ENCODE measurements around the gene EIF4G1. TPM values are rescaled to one million over a fixed set of nuclear protein-coding genes. Genes with fewer than 3 reads are reported as not detected.
A peak's percentile ranks its signal among the peaks of the same experiment; 100 is the strongest.
"Not testable (repeated sequence)": the region's sequence is repeated elsewhere in the genome, so short reads cannot be mapped to it uniquely, and the experiment has no call there.

The EIF4G1 gene
- total RNA-seq, 1 donor from 2014 or later, result 212 TPM

- DNase-seq (ENCODE audit: low read depth in 2 of 2), result peak in 1 of 2 donors; percentile 79
Measured at GRCh38 chr3:184334470-184335158, 20.2 kb downstream of the EIF4G1 start.

DNA sequence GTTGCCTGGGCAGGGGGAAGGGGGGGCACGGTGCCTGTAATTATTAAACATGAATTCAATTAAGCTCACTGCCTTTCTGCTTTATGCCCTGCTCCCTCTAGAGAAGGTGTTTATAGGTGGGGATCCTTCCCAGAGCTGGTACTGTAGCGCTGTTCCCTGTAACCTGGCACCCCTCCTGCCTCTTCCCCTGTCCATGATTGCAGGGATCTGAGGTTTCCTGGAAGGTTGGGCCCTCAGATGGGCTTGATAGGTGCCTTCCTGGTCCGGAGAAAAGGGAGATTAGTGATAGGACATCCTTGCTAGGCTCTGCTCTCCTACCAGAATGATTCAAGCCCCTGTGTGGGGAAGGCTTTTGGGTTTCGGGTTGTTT, 20.9 kb downstream of the EIF4G1 start:
- DNase-seq (ENCODE audit: low read depth in 2 of 2), result no peak

GRCh38 chr3:184335661-184336546, 21.5 kb downstream of the EIF4G1 start:
- peak; percentile 48 to 80 for DNase-seq (ENCODE audit: low read depth in 2 of 2)

- peak in 1 of 2 donors; percentile 67 for DNase-seq (ENCODE audit: low read depth in 2 of 2)
Measured at GRCh38 chr3:184336547-184337398, 22.4 kb downstream of the EIF4G1 start.

- peak in 1 of 2 donors; percentile 21 for DNase-seq (ENCODE audit: low read depth in 2 of 2)
Measured at GRCh38 chr3:184337399-184337714, 23.0 kb downstream of the EIF4G1 start, which contains the start of gene FAM131A. Gene FAM131A (plus strand): TSS chr3:184337600. CDS start chr3:184337631, 31 bp downstream.

DNA sequence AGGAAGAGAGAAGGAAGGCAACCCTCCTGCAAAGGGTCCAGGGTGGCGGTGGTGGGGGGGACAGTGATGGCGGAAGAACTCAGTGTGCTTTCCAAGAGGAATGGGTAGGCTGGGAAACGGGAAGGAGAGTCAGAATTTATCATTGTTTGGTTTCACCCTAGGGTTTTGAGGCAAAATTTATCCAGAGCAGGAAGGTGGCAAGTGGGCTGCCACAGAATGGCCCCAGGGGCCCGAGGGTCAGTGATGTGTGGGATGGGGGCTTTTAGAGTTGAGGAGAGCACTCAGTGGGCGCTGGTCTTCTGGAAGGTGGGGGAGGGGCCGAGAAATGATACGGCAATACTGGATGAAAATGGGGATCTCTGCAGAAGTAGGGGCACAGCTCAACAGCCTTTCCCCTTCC, 23.6 kb downstream of the EIF4G1 start:
- DNase-seq (ENCODE audit: low read depth in 2 of 2), result no peak

DNA sequence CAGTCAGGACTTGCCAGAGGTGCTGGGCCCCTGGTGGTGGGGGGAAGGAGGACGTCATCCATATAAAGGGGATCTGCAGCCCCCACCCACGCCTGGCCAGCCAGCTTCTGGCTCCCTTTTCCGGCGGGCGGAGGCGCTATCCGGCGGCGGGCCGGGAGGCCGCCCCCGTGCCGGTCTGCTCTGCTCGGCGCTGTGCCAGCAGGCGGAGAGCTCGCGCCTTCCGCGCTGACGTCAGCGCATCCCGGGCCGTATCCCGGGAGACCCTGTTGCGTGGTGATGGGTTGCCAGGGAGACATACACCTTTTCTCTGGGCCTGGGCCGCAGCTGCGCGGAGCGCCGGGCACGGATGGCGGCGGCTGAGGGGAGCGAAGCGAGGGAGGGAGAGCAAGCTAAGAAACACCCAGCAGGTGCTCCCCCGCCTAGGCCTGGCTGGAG, 24.1 kb downstream of the EIF4G1 start:
- peak in 1 of 2 donors; percentile 86 for DNase-seq (ENCODE audit: low read depth in 2 of 2)

DNA sequence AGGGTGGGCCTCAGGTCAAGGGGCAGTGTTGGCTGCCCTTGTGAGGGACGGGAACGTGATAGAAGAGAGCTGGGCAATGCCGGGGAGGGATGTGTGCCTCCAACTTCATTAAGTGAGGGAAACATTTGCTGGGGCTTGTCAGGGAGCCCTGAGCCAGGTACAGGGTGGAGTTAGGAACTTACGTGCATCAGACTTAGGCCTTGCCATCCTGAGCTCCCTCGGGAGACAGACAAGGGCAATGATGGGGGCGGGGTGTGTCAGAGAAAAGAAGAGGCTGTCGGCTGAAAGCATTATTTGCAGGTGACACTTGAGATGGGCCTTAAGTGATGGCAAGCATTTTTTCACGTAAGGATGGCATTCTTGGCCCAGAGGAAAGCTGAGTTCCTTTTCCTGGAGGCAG, 24.6 kb downstream of the EIF4G1 start:
- no peak for DNase-seq (ENCODE audit: low read depth in 2 of 2)

DNA sequence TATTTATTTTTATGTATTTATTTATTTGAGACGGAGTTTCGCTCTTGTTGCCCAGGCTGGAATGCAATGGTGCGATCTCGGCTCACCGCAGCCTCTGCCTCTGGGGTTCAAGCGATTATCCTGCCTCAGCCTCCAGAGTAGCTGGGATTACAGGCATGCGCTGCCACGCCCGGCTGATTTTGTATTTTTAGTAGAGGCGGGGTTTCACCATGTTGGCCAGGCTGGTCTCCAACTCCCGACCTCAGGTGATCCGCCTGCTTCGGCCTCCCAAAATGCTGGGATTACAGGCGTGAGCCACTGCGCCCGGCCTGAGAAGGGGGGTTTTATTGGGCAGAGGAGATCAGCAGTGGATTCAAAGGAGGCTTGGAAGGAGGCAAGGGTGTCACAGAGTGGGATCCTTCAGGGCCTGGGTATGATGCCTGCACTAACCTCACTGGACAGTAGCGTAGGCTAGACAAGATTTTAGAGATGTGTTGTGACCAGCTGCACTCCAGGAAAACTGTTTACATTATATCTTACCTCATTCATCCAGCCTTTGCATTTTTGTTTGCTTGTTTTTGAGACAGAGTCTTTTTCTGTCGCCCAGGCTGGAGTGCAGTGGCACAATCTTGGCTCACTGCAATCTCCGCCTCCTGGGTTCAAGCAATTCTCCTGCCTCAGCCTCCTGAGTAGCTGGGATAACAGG, 25.2 kb downstream of the EIF4G1 start:
- DNase-seq (ENCODE audit: low read depth in 2 of 2), result not testable (repeated sequence)

DNA sequence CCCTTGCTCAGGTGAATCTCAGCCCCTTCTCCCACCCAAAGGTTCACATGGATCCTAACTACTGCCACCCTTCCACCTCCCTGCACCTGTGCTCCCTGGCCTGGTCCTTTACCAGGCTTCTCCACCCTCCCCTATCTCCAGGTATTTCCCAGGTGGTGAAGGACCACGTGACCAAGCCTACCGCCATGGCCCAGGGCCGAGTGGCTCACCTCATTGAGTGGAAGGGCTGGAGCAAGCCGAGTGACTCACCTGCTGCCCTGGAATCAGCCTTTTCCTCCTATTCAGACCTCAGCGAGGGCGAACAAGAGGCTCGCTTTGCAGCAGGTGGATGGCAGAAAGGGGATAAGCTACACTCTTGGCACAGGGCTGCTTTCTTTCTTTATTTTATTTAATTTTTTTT, 27.5 kb downstream of the EIF4G1 start:
- DNase-seq (ENCODE audit: low read depth in 2 of 2), result no peak

DNA sequence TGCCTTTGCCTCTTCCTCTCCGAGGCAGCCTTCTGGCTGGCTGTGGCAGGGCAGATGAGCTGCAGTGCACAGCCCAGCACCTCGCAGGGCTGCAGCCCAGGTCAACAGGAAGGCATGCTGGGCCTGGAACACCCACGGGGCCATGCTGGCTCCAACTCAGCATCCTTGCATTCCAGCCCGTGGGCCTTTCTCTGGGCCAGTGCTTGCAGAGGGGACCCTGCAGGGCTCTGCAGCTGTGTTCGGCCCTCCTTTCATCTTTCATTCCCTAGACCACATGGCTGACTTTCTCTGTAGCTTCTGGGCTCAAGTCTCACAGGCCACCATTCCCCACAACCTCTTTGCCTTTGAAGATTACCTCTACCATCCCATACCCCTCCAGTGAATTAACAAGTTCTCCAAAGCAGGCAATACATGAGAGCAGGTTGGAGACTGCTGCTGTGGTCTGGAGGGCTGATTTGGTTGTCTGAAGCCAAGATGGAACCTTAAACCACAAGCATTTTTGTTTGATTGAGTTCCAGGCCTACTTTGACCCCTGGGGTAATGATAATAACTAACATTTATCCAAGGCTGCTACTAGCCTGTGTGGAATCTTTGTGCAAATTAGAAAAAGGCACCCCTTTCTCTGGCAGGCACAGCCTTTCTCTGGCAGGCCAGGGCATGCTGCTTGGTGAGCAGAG, 28.9 kb downstream of the EIF4G1 start:
- no peak for DNase-seq (ENCODE audit: low read depth in 2 of 2)

DNA sequence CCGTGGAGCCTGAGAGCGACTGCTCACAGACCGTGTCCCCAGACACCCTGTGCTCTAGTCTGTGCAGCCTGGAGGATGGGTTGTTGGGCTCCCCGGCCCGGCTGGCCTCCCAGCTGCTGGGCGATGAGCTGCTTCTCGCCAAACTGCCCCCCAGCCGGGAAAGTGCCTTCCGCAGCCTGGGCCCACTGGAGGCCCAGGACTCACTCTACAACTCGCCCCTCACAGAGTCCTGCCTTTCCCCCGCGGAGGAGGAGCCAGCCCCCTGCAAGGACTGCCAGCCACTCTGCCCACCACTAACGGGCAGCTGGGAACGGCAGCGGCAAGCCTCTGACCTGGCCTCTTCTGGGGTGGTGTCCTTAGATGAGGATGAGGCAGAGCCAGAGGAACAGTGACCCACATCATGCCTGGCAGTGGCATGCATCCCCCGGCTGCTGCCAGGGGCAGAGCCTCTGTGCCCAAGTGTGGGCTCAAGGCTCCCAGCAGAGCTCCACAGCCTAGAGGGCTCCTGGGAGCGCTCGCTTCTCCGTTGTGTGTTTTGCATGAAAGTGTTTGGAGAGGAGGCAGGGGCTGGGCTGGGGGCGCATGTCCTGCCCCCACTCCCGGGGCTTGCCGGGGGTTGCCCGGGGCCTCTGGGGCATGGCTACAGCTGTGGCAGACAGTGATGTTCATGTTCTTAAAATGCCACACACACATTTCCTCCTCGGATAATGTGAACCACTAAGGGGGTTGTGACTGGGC, 30.3 kb downstream of the EIF4G1 start:
- DNase-seq (ENCODE audit: low read depth in 2 of 2), result no peak

GRCh38 chr3:184345317-184346144, 31.1 kb downstream of the EIF4G1 start:
- peak in 1 of 2 donors; percentile 74 for DNase-seq (ENCODE audit: low read depth in 2 of 2)

DNA sequence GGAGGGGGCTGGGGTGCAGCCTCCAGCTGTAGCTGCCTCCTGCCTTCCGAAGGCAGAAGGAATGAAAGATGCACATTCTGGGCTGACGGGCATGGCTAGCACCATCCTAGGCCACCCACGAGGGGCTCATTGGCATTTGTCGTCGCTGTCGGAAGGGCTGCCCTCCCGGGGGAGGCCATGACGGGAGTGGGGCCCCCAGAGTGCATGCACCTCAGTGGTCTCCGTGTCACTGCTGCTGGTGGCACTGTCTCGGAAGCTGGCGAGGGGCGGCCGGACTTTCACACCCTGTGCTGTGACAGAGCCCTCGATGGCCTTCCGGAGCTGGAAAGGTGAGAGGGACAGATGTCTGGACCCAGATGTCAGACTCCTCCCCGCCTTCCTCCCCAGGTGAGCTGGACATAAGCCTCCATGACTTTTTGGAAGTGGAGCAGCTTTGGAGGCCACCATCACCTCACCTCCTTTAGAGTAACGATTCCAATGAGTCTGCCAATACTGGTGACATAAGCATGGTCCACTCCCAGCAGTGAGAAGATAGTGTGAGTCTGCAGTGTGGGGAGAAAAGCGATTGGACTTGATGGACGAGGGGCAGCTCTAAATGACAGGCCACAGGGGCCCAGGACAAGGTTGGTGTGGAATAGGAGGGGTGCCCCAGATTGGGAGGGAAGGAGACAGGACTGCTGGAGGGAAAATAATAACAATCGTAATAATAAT, 32.2 kb downstream of the EIF4G1 start:
- no peak for DNase-seq (ENCODE audit: low read depth in 2 of 2)

DNA sequence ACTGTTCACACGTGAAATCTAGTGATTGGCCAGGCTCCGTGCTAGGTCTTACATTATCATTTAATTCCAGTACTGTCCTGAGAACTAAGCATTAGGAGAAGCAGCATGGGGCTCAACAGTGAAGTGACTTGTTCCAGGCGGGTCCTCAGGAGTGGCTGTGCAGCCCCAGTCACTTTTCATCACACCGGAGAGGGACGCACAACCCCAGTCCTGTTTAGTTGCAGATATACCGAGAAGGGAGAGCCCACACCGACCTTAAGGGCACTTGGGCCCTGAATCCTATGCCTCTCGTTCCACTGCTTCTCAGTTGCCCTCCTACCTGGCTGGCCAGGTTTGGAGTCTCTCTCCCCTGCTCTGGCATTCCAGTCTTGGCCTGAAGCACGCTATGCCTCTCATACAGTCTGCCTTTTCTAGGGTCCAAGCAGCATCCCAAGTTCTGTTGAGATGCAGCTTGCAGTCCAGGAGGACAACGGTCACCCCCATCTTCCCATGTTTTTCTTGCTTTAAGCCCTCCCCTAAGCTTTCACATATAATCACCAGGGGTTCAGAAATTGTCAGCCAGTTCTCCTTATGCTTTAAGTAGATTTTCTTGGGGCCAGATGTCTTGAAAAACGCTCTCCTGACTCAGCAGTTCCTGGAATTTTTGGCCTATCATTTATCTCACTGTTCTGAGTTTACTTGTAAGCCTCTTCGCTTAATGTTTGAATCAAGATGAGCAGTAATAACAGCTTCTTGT, 33.1 kb downstream of the EIF4G1 start:
- DNase-seq (ENCODE audit: low read depth in 2 of 2), result no peak

DNA sequence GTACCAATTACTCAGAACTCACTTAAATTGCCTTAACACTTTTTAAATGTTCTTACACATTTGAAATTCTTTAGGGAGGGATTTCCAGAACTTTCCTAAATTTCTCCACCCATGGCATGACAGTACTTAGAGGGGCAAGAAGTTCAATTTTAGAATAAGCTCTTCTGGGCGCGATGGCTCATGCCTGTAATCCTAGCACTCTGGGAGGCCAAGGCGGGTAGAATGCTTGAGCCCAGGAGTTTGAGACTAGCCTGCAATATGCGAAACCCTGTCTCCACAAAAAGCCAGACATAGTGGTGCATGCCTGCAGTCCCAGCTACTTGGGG, 33.6 kb downstream of the EIF4G1 start:
- no peak for DNase-seq (ENCODE audit: low read depth in 2 of 2)

GRCh38 chr3:184349563-184350470, 35.4 kb downstream of the EIF4G1 start:
- no peak for DNase-seq (ENCODE audit: low read depth in 2 of 2)

Data from dermis microvascular lymphatic vessel endothelial cell (primary cell).